ENCODE data around the gene NNT.
"Not testable (repeated sequence)": the region's sequence is repeated elsewhere in the genome, so short reads cannot be mapped to it uniquely, and the experiment has no call there.

Gene NNT

GRCh38 chr5:43602461-43603343 lies at the start of gene NNT:
NNT (plus strand) TSS chr5:43603180; CDS start chr5:43609196, 6,016 bp downstream.
- DNase-seq: peak; percentile 65 to 75

- no peak for DNase-seq
These were observed 49.6 kb upstream of the NNT start for GRCh38 chr5:43553381-43553780.

GRCh38 chr5:43554497-43554896 lies 48.5 kb upstream of the NNT start:
- DNase-seq: no peak

GRCh38 chr5:43555895-43556606 lies 46.9 kb upstream of the NNT start:
- DNase-seq: peak; percentile 28 to 55

GRCh38 chr5:43556607-43556856 lies 46.4 kb upstream of the NNT start:
- not testable (repeated sequence) for DNase-seq

- DNase-seq: peak; percentile 84 to 87
These were observed 46.0 kb upstream of the NNT start, which contains the start of gene PAIP1 for GRCh38 chr5:43556857-43557542. PAIP1 (minus strand) TSS chr5:43557077; CDS start chr5:43556846, 231 bp downstream.

GRCh38 chr5:43560128-43560527 lies 42.9 kb upstream of the NNT start:
- DNase-seq: no peak

GRCh38 chr5:43561356-43561755 lies 41.6 kb upstream of the NNT start:
- no peak for DNase-seq

GRCh38 chr5:43563321-43563720 lies 39.7 kb upstream of the NNT start:
- DNase-seq: no peak

GRCh38 chr5:43564289-43564850 lies 38.6 kb upstream of the NNT start:
- DNase-seq: no peak

GRCh38 chr5:43565043-43565442 lies 37.9 kb upstream of the NNT start:
- DNase-seq: no peak

GRCh38 chr5:43567967-43568366 lies 35.0 kb upstream of the NNT start:
- DNase-seq: no peak

- DNase-seq: no peak
These were observed 33.7 kb upstream of the NNT start for GRCh38 chr5:43569236-43569746.

- no peak for DNase-seq
These were observed 32.4 kb upstream of the NNT start for GRCh38 chr5:43570450-43571158.

- DNase-seq: no peak
These were observed 31.7 kb upstream of the NNT start for GRCh38 chr5:43571237-43571636.

GRCh38 chr5:43572357-43572756 lies 30.6 kb upstream of the NNT start:
- DNase-seq: no peak

- DNase-seq: no peak
These were observed 29.9 kb upstream of the NNT start for GRCh38 chr5:43573058-43573457.

GRCh38 chr5:43580402-43581210 lies 22.4 kb upstream of the NNT start:
- not testable (repeated sequence) for DNase-seq

- no peak for DNase-seq
These were observed 21.6 kb upstream of the NNT start for GRCh38 chr5:43581398-43581797.

- DNase-seq: no peak
These were observed 20.6 kb upstream of the NNT start for GRCh38 chr5:43582082-43583005.
